C4-2B (cell line): ENCODE measurements around the gene TIGD1.
"Not testable (repeated sequence)": the region's sequence is repeated elsewhere in the genome, so short reads cannot be mapped to it uniquely, and the experiment has no call there.

Source experiments
- H3K27ac ChIP-seq: fragments of 450-650 bp; 2 replicates; pipeline ENCODE4 v1.5.1; 2017
- CTCF ChIP-seq: fragments of 450-650 bp; conservative IDR thresholded peaks from 2 replicates; pipeline ENCODE4 v1.5.1; 2017; ENCODE audit warnings: mild to moderate bottlenecking
- ZFX ChIP-seq: fragments of 450-650 bp; IDR thresholded peaks from 2 replicates; pipeline ENCODE4 v1.6.1; 2017

The TIGD1 gene

GRCh38 chr2:232577841-232578240 is 27.5 kb upstream of the TIGD1 start:
- TF ChIP-seq CTCF (no peak), ZFX (no peak)
- no peak overlapping the region for H3K27ac ChIP-seq

- no peak for TF ChIP-seq ZFX
- no peak for TF ChIP-seq CTCF
- H3K27ac ChIP-seq: no peak overlapping the region
Measured at GRCh38 chr2:232576995-232577394, 26.6 kb upstream of the TIGD1 start.

DNA sequence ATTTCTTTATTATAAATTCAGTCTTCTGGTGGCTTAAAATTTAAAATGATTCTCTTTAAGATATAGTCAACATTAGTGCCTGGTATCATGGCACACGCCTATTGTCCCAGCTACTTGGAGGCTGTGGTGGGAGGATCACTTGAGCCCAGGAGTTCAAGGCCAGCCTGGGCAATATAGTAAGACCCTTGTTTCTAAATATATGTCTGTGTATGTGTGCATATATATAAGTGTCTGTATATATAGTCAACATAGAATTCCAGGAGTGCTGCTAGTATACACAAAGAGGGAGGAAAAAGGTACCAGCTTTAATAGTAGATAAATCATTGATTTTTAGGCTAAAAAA is 25.0 kb upstream of the TIGD1 start:
- H3K27ac ChIP-seq: no peak overlapping the region
- TF ChIP-seq ZFX (no peak), CTCF (no peak)

DNA sequence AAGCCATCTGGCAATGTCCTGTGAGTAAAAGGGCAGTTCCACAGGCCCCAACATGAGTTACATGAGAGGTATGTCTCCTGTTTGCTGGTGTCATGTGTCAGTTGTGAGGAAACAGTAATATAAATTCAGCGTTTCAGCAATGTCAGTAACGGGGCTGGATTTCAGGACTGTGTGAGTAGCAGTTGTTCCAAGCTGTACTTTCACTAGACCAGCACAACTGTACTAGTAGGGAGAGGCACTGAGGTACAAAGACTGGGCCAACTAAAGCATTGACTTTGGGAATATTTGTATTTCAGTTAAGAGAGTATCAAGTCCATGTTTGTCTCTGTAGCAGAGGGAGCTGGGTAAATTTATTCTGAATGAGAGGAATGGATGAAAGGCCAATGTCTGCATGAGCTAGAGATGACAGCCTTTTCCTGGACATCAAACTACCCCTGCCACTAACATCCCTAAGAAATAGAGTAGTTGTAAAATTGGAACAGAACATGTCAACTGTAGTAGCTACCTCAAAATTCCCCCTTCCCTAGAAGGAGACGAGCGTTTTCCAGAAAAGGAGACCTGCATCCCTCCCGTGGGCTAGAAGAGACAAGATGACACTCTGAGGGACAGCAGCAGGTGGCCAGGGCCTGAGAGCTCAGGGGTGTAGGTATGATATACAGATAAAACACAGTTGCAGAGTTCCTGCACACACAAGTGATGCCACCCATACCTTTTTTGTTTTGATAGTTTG is 24.5 kb upstream of the TIGD1 start:
- TF ChIP-seq CTCF (no peak), ZFX (no peak)
- H3K27ac ChIP-seq: no peak overlapping the region

DNA sequence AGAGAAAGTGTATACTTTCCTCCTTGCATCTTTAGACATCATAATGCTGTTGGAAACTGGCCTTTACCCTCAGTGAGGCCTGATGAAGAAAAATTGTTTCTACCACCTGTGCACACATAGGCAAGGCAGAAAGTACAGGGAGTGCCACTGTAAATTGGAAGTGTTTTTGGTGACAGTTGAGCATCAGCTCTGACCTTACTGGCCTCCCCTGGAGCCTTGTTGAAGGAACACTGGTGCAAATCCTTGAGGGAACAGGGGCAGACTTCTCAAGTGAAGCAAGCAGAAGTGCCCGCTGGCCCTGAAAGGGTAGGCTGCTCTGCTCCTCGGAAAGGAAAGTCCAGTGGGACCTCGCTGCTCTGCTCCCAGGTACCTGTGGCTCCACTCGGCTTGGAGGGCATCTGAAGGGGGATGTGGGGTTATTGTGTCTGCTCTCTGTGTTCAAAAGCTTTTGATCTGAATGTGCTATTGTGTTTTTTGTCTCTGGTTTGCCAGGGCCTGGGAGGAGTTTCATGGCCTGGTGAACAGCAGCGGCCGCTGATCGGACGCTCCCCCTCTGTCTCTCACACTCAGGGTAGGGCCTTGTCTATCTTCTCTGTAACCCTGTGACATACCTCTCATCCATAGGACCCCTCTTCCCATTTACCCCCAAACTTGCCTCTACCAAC is 23.5 kb upstream of the TIGD1 start:
- TF ChIP-seq ZFX (no peak), CTCF (no peak)
- H3K27ac ChIP-seq: no peak overlapping the region

DNA sequence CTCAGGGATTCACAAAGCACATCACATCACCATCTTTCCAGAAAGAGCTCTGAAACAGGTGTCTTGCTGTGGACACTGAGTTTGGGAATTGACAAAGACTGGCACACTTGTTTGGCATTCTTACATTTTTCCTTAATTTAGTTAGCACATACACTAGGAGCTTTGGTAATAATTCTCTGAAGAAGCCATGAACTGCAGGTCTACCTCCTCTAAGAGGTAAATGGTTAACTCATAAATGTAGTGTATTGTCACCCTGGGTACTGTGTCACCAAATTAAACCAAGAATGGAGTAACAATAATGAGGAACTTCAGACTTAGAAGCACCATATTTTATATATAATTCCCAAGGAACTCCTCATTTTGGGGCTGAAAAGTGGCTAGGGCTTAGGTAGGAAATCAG is 22.7 kb upstream of the TIGD1 start:
- H3K27ac ChIP-seq: no peak overlapping the region
- no peak for TF ChIP-seq CTCF
- TF ChIP-seq ZFX: no peak

DNA sequence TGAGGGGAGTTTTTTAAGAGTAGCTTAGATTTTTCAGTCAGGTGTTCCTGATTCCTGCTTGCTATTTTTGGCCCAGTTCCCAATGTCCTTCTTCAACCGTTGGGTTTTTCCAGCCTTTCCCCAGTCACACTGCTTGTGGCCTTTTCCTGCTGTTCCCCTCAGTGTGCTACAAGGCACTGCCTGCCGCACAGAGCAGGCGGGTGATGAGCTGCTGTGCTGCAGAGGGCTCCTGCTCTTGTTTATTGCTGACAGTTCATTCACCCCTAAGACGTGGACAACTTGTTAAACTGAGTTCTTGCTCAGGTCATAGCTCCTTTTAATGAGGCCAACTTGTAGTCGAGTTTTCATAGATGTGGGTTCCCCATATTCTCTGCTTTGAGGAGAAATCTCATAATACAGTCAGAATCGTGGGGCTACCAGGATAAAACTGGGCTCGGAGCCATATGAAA is 20.7 kb upstream of the TIGD1 start:
- H3K27ac ChIP-seq: no peak overlapping the region

GRCh38 chr2:232570481-232570880 is 20.1 kb upstream of the TIGD1 start:
- not testable (repeated sequence) for H3K27ac ChIP-seq

More for the DNA sequence above, 20.7 kb upstream of the TIGD1 start:
- TF ChIP-seq ZFX (no peak), CTCF (no peak)
